ENCODE results near the gene HINT3.

The HINT3 gene

DNA sequence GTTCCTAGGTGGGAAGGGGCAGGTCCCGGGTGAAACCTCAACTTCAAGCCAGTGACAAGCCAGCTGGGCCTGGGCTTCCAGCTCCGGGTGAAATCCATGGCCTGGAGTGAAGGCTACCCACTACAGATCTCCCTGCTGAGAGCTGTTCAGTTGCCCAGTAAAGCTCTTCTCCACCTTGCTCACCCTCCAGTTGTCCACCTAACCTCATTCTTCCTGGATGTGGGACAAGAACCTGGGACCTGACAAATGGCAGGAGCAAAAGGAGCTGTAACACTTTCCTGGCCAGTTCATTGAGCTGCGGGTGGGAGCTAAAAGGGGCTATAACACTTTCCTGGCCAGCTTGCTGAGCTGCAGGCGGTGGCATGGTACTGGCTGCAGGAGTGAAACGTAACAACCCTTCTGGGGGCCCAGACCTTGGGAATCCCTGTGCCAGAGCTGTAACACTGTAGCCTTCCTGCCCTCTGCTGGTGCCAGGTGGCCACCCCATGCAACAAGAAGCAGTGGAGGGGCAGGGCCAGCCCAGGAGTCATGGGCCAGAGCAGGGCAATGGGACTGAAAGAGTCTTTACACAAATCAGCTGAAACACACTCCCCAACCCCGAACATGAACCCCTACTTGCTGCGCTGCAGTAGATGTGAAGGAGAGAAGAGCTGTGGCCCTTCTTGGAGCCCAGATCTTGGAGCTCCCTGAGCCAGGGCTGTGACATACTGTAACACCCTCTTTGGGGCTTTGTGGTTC is 3.6 kb upstream of the HINT3 start:
- H3K4me3 ChIP-seq (ENCODE audit: low read depth, low read length) = no peak overlapping the region
- DNase-seq (ENCODE audit: low read depth) = peak; percentile 65
- TF ChIP-seq, protein P1, sequence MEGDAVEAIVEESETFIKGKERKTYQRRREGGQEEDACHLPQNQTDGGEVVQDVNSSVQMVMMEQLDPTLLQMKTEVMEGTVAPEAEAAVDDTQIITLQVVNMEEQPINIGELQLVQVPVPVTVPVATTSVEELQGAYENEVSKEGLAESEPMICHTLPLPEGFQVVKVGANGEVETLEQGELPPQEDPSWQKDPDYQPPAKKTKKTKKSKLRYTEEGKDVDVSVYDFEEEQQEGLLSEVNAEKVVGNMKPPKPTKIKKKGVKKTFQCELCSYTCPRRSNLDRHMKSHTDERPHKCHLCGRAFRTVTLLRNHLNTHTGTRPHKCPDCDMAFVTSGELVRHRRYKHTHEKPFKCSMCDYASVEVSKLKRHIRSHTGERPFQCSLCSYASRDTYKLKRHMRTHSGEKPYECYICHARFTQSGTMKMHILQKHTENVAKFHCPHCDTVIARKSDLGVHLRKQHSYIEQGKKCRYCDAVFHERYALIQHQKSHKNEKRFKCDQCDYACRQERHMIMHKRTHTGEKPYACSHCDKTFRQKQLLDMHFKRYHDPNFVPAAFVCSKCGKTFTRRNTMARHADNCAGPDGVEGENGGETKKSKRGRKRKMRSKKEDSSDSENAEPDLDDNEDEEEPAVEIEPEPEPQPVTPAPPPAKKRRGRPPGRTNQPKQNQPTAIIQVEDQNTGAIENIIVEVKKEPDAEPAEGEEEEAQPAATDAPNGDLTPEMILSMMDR (IDR thresholded peaks at IDR 0.05; ENCODE audit: insufficient read depth, low read depth, low read length, missing control alignments) = peak; percentile 52

DNA sequence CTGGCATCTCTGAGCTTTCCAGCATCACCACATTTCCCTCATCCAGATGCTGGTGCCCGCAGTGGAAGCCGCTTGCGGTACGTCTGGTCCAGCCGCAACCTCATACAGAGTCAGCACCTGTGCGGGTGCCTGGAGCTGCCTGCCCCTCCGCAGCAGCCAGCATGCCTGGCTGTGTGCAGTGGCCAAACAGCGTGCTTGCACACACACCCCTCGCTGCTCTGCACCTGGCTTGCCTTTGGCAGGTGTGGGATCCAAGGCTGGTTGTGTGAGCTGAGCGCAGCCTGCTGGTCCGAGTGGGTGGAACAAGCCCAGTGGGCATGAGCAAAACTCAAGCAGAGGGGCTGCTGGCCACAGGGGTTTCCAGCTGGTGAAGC is 3.1 kb upstream of the HINT3 start:
- DNase-seq (ENCODE audit: low read depth) = peak; percentile 45
- no peak overlapping the region for H3K4me3 ChIP-seq (ENCODE audit: low read depth, low read length)
- TF ChIP-seq, protein P1 (IDR thresholded peaks at IDR 0.05; ENCODE audit: insufficient read depth, low read depth, low read length, missing control alignments) = peak; percentile 25

DNA sequence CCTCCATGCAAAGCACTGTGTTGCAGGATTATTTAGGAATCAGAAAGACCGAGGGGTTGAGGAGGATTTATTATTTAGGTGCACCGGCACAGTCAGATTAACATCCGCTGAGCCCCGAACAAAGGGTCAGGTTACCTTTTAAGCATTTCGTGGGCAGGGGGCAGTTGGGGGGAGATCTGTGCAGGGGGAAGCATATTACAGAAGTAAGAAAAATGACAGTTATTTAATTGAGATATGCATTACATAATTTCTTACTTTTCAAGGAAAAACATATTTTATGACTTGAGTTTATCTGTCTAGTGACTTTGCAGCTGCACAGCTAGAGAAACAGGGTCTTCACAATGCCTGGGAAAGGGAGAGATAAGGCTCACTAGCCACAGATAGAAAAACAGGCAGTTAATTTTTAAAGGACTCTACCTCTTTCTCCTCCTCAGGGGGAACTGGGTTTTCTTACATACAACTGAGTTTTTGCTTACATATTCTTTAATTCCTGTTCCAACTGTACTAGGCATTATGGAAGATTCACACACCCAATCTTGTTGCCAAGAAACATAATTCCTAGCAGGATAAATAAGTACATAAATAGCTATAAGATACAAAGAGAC is 1.7 kb upstream of the HINT3 start:
- TF ChIP-seq, protein P1 (IDR thresholded peaks at IDR 0.05; ENCODE audit: insufficient read depth, low read depth, low read length, missing control alignments) = no peak
- DNase-seq (ENCODE audit: low read depth) = no peak
- no peak overlapping the region for H3K4me3 ChIP-seq (ENCODE audit: low read depth, low read length)

DNA sequence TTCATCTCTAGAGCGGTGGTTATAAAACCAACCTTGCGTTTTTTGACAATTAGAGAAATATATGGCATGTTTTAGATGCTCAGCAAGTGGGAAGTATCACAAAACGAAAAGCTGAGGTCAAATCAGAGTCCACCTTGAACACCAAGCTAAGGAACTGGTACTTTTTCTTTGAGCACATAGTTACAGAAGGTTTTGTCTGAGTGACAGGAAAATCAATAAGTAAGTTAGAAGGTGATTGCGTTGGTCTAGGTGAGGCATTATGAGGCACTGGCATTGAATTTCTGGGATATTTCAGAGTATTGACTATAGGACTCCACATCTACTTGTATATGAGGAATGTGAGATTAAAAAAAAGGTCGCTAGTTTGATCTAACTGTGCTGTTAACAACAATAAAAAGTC is 597 bp upstream of the HINT3 start:
- no peak for DNase-seq (ENCODE audit: low read depth)
- peak overlapping the region; percentile 83 for H3K4me3 ChIP-seq (ENCODE audit: low read depth, low read length)

DNA sequence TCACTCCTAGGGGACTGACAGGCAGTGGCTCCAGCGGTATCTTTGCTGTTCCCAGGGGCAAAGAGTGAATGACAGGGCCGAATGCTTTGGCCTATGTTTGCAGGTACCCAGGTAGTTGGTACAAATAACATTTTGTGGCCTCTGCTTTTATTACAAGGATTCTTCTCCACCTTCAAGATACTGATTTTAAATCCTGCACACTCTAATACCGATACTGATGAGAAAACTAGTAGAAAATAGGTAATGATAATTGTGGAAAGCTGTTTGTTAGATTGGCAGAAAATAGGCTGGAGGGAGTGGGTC is 772 bp downstream of the HINT3 start:
- no peak for DNase-seq (ENCODE audit: low read depth)
- TF ChIP-seq, protein P1 (IDR thresholded peaks at IDR 0.05; ENCODE audit: insufficient read depth, low read depth, low read length, missing control alignments) = no peak
- peak overlapping the region; percentile 83 for H3K4me3 ChIP-seq (ENCODE audit: low read depth, low read length)

More for the DNA sequence above, 597 bp upstream of the HINT3 start:
- TF ChIP-seq, protein P1 (IDR thresholded peaks at IDR 0.05; ENCODE audit: insufficient read depth, low read depth, low read length, missing control alignments) = no peak

DNA sequence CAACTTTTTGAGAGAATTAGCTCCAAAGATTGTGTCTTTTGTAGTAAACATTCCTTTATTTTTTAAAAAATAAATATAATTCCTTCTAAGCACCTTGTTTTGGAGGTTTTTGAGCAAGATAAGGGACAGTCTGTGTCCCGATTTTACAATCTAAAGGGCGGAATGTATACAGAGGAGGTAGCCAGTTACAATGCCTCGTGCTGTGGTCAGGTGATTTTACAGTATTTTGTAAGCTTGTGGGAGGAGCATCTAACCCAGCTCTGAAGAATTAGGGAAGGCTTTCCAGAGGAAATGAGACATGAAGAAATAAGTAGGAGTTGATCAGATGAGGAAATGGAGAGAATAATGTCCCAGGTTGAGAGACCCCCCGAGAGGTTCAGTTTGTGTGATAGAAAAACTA is 1.3 kb downstream of the HINT3 start:
- peak overlapping the region; percentile 83 for H3K4me3 ChIP-seq (ENCODE audit: low read depth, low read length)
- no peak for DNase-seq (ENCODE audit: low read depth)
- TF ChIP-seq, protein P1 (IDR thresholded peaks at IDR 0.05; ENCODE audit: insufficient read depth, low read depth, low read length, missing control alignments) = no peak

DNA sequence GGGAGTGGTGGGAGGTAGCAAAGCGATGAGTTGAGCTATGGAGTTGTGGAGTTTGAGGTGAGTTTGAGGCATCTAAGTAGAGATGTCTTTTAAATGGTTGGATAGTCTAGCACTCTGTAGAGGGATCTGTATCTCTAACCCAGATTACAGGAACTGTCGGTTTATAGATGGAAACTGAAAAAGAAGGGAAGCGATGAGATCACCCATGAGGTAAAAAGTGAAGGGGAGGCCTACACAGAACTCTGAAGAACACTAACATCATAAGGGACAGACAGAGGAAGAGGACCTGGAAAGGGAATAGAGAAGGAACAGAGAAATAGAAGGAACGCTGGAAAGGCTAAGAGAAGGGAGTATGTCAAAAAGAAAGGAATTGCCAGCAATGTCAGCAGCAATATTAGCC is 2.5 kb downstream of the HINT3 start:
- no peak for DNase-seq (ENCODE audit: low read depth)
- TF ChIP-seq, protein P1 (IDR thresholded peaks at IDR 0.05; ENCODE audit: insufficient read depth, low read depth, low read length, missing control alignments) = no peak
- H3K4me3 ChIP-seq (ENCODE audit: low read depth, low read length) = no peak overlapping the region

Measured in GM12865 (cell line).